GM23338 (cell line): Measurements from ENCODE around the gene SCN2A. TPM values are rescaled to one million over a fixed set of nuclear protein-coding genes. Genes with fewer than 3 reads are reported as not detected.

Experiments used
- ATAC-seq: fragments of 200-7000 bp; cut with Tn5 transposase; 3 replicates; pipeline ENCODE4 v1.9.1; 2020
- DNase-seq: peaks from one replicate; pipeline ENCODE4 v3.0.0-alpha.2; 2015; ENCODE audit warnings: low spot score
- H2AFZ ChIP-seq: fragments of 200-600 bp; sonication (generic); 2 replicates; pipeline ENCODE4 v1.8.0; 2016; ENCODE audit warnings: antibody characterized with exemption, mild to moderate bottlenecking, moderate library complexity
- H3F3A ChIP-seq: fragments of 200-600 bp; sonication (generic); replicated peaks from 2 replicates; pipeline ENCODE4 v1.8.0; 2017; ENCODE audit warnings: antibody characterized with exemption, mixed run types, low read depth
- H3K27ac ChIP-seq: fragments of 200-600 bp; sonication (generic); 2 replicates; pipeline ENCODE4 v1.6.1; 2016; ENCODE audit warnings: low read depth
- H3K27me3 ChIP-seq: fragments of 200-600 bp; sonication (generic); 2 replicates; pipeline ENCODE4 v1.8.0; 2016; ENCODE audit warnings: mild to moderate bottlenecking, mixed run types, moderate library complexity; ENCODE audit not compliant: insufficient read depth
- H3K36me3 ChIP-seq: fragments of 200-600 bp; sonication (generic); 2 replicates; pipeline ENCODE4 v1.8.0; 2016; ENCODE audit warnings: mild to moderate bottlenecking; ENCODE audit not compliant: insufficient read depth
- H3K4me1 ChIP-seq: fragments of 200-600 bp; sonication (generic); 2 replicates; pipeline ENCODE4 v1.8.0; 2016; ENCODE audit warnings: mild to moderate bottlenecking, moderate library complexity; ENCODE audit not compliant: insufficient read depth
- H3K4me2 ChIP-seq: fragments of 200-600 bp; sonication (generic); 2 replicates; pipeline ENCODE4 v1.7.1; 2017; ENCODE audit warnings: mixed run types
- H3K4me3 ChIP-seq: fragments of 200-600 bp; sonication (generic); 2 replicates; pipeline ENCODE4 v1.6.1; 2016; ENCODE audit warnings: mixed run types
- H3K79me2 ChIP-seq: fragments of 200-600 bp; sonication (generic); replicated peaks from 2 replicates; pipeline ENCODE4 v1.8.0; 2017; ENCODE audit warnings: mild to moderate bottlenecking; ENCODE audit not compliant: insufficient read depth
- H3K9me2 ChIP-seq: fragments of 200-600 bp; sonication (generic); 2 replicates; pipeline ENCODE4 v1.8.0; 2017; ENCODE audit not compliant: insufficient read depth
- H4K20me1 ChIP-seq: fragments of 200-600 bp; sonication (generic); replicated peaks from 2 replicates; pipeline ENCODE4 v1.8.0; 2017; ENCODE audit warnings: mild to moderate bottlenecking; ENCODE audit not compliant: insufficient read depth
- H3K27ac Mint-ChIP-seq: 2 replicates; pipeline ENCODE4 v1.8.0; 2020; ENCODE audit warnings: inconsistent platforms, mild to moderate bottlenecking, moderate library complexity, mixed read lengths
- H3K27me3 Mint-ChIP-seq: 3 replicates; pipeline ENCODE4 v1.8.0; 2022; ENCODE audit warnings: low read depth, mild to moderate bottlenecking, moderate library complexity, mixed read lengths, inconsistent platforms; ENCODE audit not compliant: insufficient read depth, poor library complexity
- H3K36me3 Mint-ChIP-seq: 3 replicates; pipeline ENCODE4 v1.8.0; 2021; ENCODE audit warnings: low read depth, mild to moderate bottlenecking, inconsistent platforms, moderate library complexity, mixed read lengths
- H3K4me1 Mint-ChIP-seq: 3 replicates; pipeline ENCODE4 v1.8.0; 2020; ENCODE audit warnings: mild to moderate bottlenecking, inconsistent platforms, mixed read lengths
- H3K4me3 Mint-ChIP-seq: 3 replicates; pipeline ENCODE4 v1.8.0; 2021; ENCODE audit warnings: moderate library complexity, mild to moderate bottlenecking, inconsistent platforms, mixed read lengths
- H3K9me3 Mint-ChIP-seq: 3 replicates; pipeline ENCODE4 v1.8.0; 2020; ENCODE audit warnings: moderate library complexity, mild to moderate bottlenecking, inconsistent platforms, mixed read lengths
- CREB1 ChIP-seq: fragments of 250-450 bp; sonication (Bioruptor Pico); IDR thresholded peaks from 2 replicates; pipeline ENCODE4 v1.5.0; 2020; ENCODE audit warnings: low read depth, mild to moderate bottlenecking, moderate library complexity
- EZH2 ChIP-seq: fragments of 200-600 bp; sonication (generic); IDR thresholded peaks from one replicate; pipeline ENCODE4 v1.8.0; 2017; ENCODE audit warnings: antibody characterized with exemption, mild to moderate bottlenecking, low read depth; ENCODE audit not compliant: unreplicated experiment
- EZH2phosphoT487 ChIP-seq: fragments of 200-600 bp; sonication (generic); IDR thresholded peaks from one replicate; pipeline ENCODE4 v1.8.1; 2018; ENCODE audit warnings: antibody characterized with exemption; ENCODE audit not compliant: unreplicated experiment
- JUNB ChIP-seq: IDR thresholded peaks from one replicate; pipeline ENCODE4 v1.6.1; 2016; ENCODE audit warnings: antibody characterized with exemption; ENCODE audit not compliant: unreplicated experiment
- NANOG ChIP-seq: IDR thresholded peaks from 2 replicates; pipeline ENCODE4 v1.6.1; 2016; ENCODE audit warnings: antibody characterized with exemption, borderline replicate concordance
- POLR2AphosphoS5 ChIP-seq: IDR thresholded peaks from 2 replicates; pipeline ENCODE4 v1.6.1; 2016; ENCODE audit warnings: antibody characterized with exemption, low read depth
- STAT1 ChIP-seq: IDR thresholded peaks from one replicate; pipeline ENCODE4 v1.6.1; 2016; ENCODE audit warnings: antibody characterized with exemption; ENCODE audit not compliant: unreplicated experiment
- ZNF114 ChIP-seq: fragments of 250-450 bp; sonication (Bioruptor Pico); IDR thresholded peaks from 2 replicates; pipeline ENCODE4 v1.5.0; 2020; ENCODE audit warnings: mild to moderate bottlenecking, moderate library complexity
- ZNF331 ChIP-seq: fragments of 250-450 bp; sonication (Bioruptor Pico); IDR thresholded peaks from 2 replicates; pipeline ENCODE4 v1.5.0; 2020; ENCODE audit warnings: low read depth, mild to moderate bottlenecking, moderate library complexity
- polyA plus RNA-seq: library from polyadenylated mRNA; unstranded; fragments of >200 nt; fragmentation: Nextera tagmentation; extraction: Ambion mirVana; gene quantifications from 2 replicates; pipeline ENCODE4 v1.2.1, GENCODE V29; 2016
- total RNA-seq: library from RNA; depleted of rRNA; stranded (reverse); fragments of >200 nt; shearing (Covaris generic); gene quantifications from 2 replicates; pipeline ENCODE4 v1.2.3, GENCODE V29; 2014
- TF ChIP-seq, protein P1 (sequence below): fragments of 250-450 bp; sonication (Bioruptor Pico); IDR thresholded peaks from 2 replicates; pipeline ENCODE4 v1.5.0; 2020; ENCODE audit warnings: mild to moderate bottlenecking, moderate library complexity
- TF ChIP-seq, protein P2 (sequence below): IDR thresholded peaks from one replicate; pipeline ENCODE4 v1.6.1; 2018; ENCODE audit warnings: antibody characterized with exemption; ENCODE audit not compliant: unreplicated experiment
- TF ChIP-seq, protein P3 (sequence below): IDR thresholded peaks from 2 replicates; pipeline ENCODE4 v1.6.1; 2016; ENCODE audit warnings: antibody characterized with exemption

Gene SCN2A
- total and polyA plus RNA-seq, 2 experiments from 2014 or later, result 0.45 to 0.52 TPM

DNA sequence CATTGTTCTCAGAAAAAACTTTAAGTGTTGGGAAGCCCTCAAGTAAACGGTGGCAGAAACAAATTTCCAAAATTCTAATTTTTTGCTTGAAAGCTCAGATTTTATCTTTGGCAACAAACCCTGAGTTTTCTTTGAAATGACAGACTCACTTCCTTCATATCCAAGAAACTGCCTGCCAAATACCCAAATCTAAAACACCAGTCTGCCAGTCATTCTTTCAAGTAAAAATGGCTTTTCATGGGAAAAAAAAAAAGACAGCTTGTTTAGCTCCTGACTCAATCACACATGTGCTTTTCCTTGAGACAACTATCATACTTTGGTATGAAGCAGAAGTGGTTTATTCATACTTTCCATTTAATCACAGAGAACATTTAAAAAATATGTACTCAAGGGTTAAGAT is 189.7 kb downstream of the SCN2A start:
- H3K79me2 ChIP-seq, result no peaks in the 10 kb centered on the region
- Mint-ChIP-seq H3K36me3 (peaks cover 5% of the 10 kb centered on the region; the same call in 2 of the 3 replicates), H3K27me3 (peaks cover 2% of the 10 kb centered on the region), H3K4me3 (no peak overlapping the region), H3K9me3 (peaks cover 6% of the 10 kb centered on the region; the same call in 2 of the 3 replicates), H3K27ac (no peak overlapping the region), H3K4me1 (peaks cover 3% of the 10 kb centered on the region; the same call in 1 of the 3 replicates)
- no peak for TF ChIP-seq STAT1
- TF ChIP-seq, protein P1, sequence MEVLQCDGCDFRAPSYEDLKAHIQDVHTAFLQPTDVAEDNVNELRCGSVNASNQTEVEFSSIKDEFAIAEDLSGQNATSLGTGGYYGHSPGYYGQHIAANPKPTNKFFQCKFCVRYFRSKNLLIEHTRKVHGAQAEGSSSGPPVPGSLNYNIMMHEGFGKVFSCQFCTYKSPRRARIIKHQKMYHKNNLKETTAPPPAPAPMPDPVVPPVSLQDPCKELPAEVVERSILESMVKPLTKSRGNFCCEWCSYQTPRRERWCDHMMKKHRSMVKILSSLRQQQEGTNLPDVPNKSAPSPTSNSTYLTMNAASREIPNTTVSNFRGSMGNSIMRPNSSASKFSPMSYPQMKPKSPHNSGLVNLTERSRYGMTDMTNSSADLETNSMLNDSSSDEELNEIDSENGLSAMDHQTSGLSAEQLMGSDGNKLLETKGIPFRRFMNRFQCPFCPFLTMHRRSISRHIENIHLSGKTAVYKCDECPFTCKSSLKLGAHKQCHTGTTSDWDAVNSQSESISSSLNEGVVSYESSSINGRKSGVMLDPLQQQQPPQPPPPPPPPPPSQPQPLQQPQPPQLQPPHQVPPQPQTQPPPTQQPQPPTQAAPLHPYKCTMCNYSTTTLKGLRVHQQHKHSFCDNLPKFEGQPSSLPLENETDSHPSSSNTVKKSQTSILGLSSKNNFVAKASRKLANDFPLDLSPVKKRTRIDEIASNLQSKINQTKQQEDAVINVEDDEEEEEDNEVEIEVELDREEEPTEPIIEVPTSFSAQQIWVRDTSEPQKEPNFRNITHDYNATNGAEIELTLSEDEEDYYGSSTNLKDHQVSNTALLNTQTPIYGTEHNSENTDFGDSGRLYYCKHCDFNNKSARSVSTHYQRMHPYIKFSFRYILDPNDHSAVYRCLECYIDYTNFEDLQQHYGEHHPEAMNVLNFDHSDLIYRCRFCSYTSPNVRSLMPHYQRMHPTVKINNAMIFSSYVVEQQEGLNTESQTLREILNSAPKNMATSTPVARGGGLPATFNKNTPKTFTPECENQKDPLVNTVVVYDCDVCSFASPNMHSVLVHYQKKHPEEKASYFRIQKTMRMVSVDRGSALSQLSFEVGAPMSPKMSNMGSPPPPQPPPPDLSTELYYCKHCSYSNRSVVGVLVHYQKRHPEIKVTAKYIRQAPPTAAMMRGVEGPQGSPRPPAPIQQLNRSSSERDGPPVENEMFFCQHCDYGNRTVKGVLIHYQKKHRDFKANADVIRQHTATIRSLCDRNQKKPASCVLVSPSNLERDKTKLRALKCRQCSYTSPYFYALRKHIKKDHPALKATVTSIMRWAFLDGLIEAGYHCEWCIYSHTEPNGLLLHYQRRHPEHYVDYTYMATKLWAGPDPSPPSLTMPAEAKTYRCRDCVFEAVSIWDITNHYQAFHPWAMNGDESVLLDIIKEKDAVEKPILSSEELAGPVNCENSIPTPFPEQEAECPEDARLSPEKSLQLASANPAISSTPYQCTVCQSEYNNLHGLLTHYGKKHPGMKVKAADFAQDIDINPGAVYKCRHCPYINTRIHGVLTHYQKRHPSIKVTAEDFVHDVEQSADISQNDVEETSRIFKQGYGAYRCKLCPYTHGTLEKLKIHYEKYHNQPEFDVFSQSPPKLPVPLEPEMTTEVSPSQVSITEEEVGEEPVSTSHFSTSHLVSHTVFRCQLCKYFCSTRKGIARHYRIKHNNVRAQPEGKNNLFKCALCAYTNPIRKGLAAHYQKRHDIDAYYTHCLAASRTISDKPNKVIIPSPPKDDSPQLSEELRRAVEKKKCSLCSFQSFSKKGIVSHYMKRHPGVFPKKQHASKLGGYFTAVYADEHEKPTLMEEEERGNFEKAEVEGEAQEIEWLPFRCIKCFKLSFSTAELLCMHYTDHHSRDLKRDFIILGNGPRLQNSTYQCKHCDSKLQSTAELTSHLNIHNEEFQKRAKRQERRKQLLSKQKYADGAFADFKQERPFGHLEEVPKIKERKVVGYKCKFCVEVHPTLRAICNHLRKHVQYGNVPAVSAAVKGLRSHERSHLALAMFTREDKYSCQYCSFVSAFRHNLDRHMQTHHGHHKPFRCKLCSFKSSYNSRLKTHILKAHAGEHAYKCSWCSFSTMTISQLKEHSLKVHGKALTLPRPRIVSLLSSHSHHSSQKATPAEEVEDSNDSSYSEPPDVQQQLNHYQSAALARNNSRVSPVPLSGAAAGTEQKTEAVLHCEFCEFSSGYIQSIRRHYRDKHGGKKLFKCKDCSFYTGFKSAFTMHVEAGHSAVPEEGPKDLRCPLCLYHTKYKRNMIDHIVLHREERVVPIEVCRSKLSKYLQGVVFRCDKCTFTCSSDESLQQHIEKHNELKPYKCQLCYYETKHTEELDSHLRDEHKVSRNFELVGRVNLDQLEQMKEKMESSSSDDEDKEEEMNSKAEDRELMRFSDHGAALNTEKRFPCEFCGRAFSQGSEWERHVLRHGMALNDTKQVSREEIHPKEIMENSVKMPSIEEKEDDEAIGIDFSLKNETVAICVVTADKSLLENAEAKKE (CRISPR knock-in tag), result no peak
- TF ChIP-seq EZH2phosphoT487, result no peak
- TF ChIP-seq, protein P2, sequence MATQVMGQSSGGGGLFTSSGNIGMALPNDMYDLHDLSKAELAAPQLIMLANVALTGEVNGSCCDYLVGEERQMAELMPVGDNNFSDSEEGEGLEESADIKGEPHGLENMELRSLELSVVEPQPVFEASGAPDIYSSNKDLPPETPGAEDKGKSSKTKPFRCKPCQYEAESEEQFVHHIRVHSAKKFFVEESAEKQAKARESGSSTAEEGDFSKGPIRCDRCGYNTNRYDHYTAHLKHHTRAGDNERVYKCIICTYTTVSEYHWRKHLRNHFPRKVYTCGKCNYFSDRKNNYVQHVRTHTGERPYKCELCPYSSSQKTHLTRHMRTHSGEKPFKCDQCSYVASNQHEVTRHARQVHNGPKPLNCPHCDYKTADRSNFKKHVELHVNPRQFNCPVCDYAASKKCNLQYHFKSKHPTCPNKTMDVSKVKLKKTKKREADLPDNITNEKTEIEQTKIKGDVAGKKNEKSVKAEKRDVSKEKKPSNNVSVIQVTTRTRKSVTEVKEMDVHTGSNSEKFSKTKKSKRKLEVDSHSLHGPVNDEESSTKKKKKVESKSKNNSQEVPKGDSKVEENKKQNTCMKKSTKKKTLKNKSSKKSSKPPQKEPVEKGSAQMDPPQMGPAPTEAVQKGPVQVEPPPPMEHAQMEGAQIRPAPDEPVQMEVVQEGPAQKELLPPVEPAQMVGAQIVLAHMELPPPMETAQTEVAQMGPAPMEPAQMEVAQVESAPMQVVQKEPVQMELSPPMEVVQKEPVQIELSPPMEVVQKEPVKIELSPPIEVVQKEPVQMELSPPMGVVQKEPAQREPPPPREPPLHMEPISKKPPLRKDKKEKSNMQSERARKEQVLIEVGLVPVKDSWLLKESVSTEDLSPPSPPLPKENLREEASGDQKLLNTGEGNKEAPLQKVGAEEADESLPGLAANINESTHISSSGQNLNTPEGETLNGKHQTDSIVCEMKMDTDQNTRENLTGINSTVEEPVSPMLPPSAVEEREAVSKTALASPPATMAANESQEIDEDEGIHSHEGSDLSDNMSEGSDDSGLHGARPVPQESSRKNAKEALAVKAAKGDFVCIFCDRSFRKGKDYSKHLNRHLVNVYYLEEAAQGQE, result no peak
- no peak for TF ChIP-seq CREB1 (CRISPR knock-in tag)
- no peak for TF ChIP-seq NANOG
- TF ChIP-seq ZNF331 (CRISPR knock-in tag), result no peak
- TF ChIP-seq, protein P3, sequence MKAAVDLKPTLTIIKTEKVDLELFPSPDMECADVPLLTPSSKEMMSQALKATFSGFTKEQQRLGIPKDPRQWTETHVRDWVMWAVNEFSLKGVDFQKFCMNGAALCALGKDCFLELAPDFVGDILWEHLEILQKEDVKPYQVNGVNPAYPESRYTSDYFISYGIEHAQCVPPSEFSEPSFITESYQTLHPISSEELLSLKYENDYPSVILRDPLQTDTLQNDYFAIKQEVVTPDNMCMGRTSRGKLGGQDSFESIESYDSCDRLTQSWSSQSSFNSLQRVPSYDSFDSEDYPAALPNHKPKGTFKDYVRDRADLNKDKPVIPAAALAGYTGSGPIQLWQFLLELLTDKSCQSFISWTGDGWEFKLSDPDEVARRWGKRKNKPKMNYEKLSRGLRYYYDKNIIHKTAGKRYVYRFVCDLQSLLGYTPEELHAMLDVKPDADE, result no peak
- TF ChIP-seq ZNF114 (CRISPR knock-in tag), result no peak
- no peak for TF ChIP-seq JUNB
- no peak for TF ChIP-seq POLR2AphosphoS5
- TF ChIP-seq EZH2, result no peak
- no peaks in the 10 kb centered on the region for H3K36me3 ChIP-seq
- H3K4me2 ChIP-seq, result no peak overlapping the region
- DNase-seq (no peak), ATAC-seq (no peak)
- no peaks in the 10 kb centered on the region for H3K27me3 ChIP-seq
- no peaks in the 10 kb centered on the region for H3K9me2 ChIP-seq
- H3F3A ChIP-seq, result no peaks in the 10 kb centered on the region
- peaks cover 13% of the 10 kb centered on the region; the same call in 1 of the 2 replicates for H3K4me1 ChIP-seq
- H2AFZ ChIP-seq, result no peak overlapping the region
- no peak overlapping the region for H3K27ac ChIP-seq
- no peaks in the 10 kb centered on the region for H4K20me1 ChIP-seq
- H3K4me3 ChIP-seq, result no peak overlapping the region
